DND-41 (cell line): Measurements from ENCODE around the gene ZMYND19.
A peak's percentile ranks its signal among the peaks of the same experiment; 100 is the strongest.

ENCODE experiments used
- ATAC-seq: fragments of 200-7000 bp; cut with Tn5 transposase; 3 replicates; pipeline ENCODE4 v1.9.1; 2021; ENCODE audit warnings: low read depth; ENCODE audit not compliant: insufficient read depth
- DNase-seq: peaks from one replicate; pipeline ENCODE4 v3.0.0-alpha.2; 2020
- H2AFZ ChIP-seq: 2 replicates; pipeline ENCODE4 v1.6.0; 2012; ENCODE audit warnings: low read depth, low read length
- H3K27ac ChIP-seq: 2 replicates; pipeline ENCODE4 v1.5.1; 2012; ENCODE audit warnings: low read length, inconsistent platforms
- H3K27me3 ChIP-seq: fragments of 200-600 bp; sonication (generic); 2 replicates; pipeline ENCODE4 v1.6.0; 2012; ENCODE audit warnings: low read length, mild to moderate bottlenecking, inconsistent platforms; ENCODE audit not compliant: insufficient read depth, poor library complexity
- H3K36me3 ChIP-seq: 2 replicates; pipeline ENCODE4 v1.5.1; 2012; ENCODE audit warnings: low read length, inconsistent platforms; ENCODE audit not compliant: insufficient read depth
- H3K4me1 ChIP-seq: 2 replicates; pipeline ENCODE4 v1.5.1; 2012; ENCODE audit warnings: mild to moderate bottlenecking, low read length; ENCODE audit not compliant: insufficient read depth
- H3K4me2 ChIP-seq: 2 replicates; pipeline ENCODE4 v1.6.0; 2012; ENCODE audit warnings: mild to moderate bottlenecking, moderate library complexity, low read length, inconsistent platforms; ENCODE audit not compliant: insufficient read depth
- H3K4me3 ChIP-seq, 2 experiments: fragments of 200-600 bp in 1 of 2; shearing (Covaris generic) in 1 of 2; 2 replicates each; pipeline ENCODE4 v1.5.1; 2012 to 2016; ENCODE audit warnings: inconsistent platforms in 2 of 2, low read length in 2 of 2, mild to moderate bottlenecking in 2 of 2, low read depth in 1 of 2, moderate library complexity in 1 of 2
- H3K79me2 ChIP-seq: 2 replicates; pipeline ENCODE4 v1.6.0; 2012; ENCODE audit warnings: low read length, inconsistent platforms; ENCODE audit not compliant: insufficient read depth
- H3K9ac ChIP-seq: 2 replicates; pipeline ENCODE4 v1.6.0; 2012; ENCODE audit warnings: low read depth, mild to moderate bottlenecking, inconsistent platforms, low read length, moderate library complexity
- H3K9me3 ChIP-seq: 2 replicates; pipeline ENCODE4 v1.5.1; 2012; ENCODE audit warnings: low read length, moderate library complexity, mild to moderate bottlenecking, inconsistent platforms; ENCODE audit not compliant: insufficient read depth, severe bottlenecking
- H4K20me1 ChIP-seq: 2 replicates; pipeline ENCODE4 v1.6.0; 2012; ENCODE audit warnings: low read length; ENCODE audit not compliant: insufficient read depth
- CTCF ChIP-seq: IDR thresholded peaks from 2 replicates; pipeline ENCODE4 v1.5.1; 2012; ENCODE audit warnings: borderline replicate concordance, low read length, moderate library complexity, mild to moderate bottlenecking; ENCODE audit not compliant: poor library complexity, severe bottlenecking; ENCODE audit errors: extremely low read depth
- EZH2 ChIP-seq: IDR thresholded peaks from 3 replicates; pipeline ENCODE4 v1.6.1; 2012; ENCODE audit warnings: borderline replicate concordance, low read depth, mild to moderate bottlenecking, moderate library complexity, low read length, inconsistent platforms; ENCODE audit not compliant: severe bottlenecking

The ZMYND19 gene

GRCh38 chr9:137580209-137580953 lies 9.9 kb downstream of the ZMYND19 start:
- peaks cover 43% of the 10 kb centered on the region for H4K20me1 ChIP-seq
- H3K4me1 ChIP-seq: peaks cover 33% of the 10 kb centered on the region
- peaks cover 55% of the 10 kb centered on the region for H3K36me3 ChIP-seq
- no peaks in the 10 kb centered on the region for H3K27me3 ChIP-seq
- H3K27ac ChIP-seq: no peak overlapping the region
- TF ChIP-seq CTCF (no peak), EZH2 (no peak)
- ATAC-seq (no peak), DNase-seq (no peak)
- H3K4me2 ChIP-seq: no peak overlapping the region
- no peak overlapping the region for H3K9ac ChIP-seq
- no peak overlapping the region for H2AFZ ChIP-seq
- no peak overlapping the region for H3K4me3 ChIP-seq
- H3K9me3 ChIP-seq: no peaks in the 10 kb centered on the region
- H3K79me2 ChIP-seq: peaks cover 41% of the 10 kb centered on the region

GRCh38 chr9:137579259-137579604 lies 11.1 kb downstream of the ZMYND19 start:
- H3K4me2 ChIP-seq: peak overlapping the region; percentile 93
- no peaks in the 10 kb centered on the region for H3K27me3 ChIP-seq
- TF ChIP-seq EZH2 (no peak), CTCF (no peak)
- H3K4me3 ChIP-seq: peak overlapping the region in 1 of 2 experiments; percentile 99; a peak in 2 of 4 replicates
- ATAC-seq (peak; percentile 3; the same call in 2 of the 3 replicates), DNase-seq (no peak)
- peak overlapping the region; percentile 99 for H3K9ac ChIP-seq
- H2AFZ ChIP-seq: peak overlapping the region; percentile 76
- peaks cover 33% of the 10 kb centered on the region for H3K4me1 ChIP-seq
- H3K79me2 ChIP-seq: peaks cover 45% of the 10 kb centered on the region
- peaks cover 60% of the 10 kb centered on the region for H3K36me3 ChIP-seq
- H3K27ac ChIP-seq: peak overlapping the region; percentile 66
- H4K20me1 ChIP-seq: peaks cover 49% of the 10 kb centered on the region
- H3K9me3 ChIP-seq: no peaks in the 10 kb centered on the region

GRCh38 chr9:137578518-137579258 lies 11.6 kb downstream of the ZMYND19 start, which contains the start of gene DPH7:
Gene DPH7, minus strand, starts transcription at chr9:137578925. Its CDS starts 148 bp downstream, at chr9:137578777.
- peaks cover 58% of the 10 kb centered on the region for H3K36me3 ChIP-seq
- ATAC-seq: peak; percentile 97
- peaks cover 46% of the 10 kb centered on the region for H3K79me2 ChIP-seq
- peak within 1 kb of the TSS; percentile 99 for H3K9ac ChIP-seq
- peaks cover 44% of the 10 kb centered on the region for H4K20me1 ChIP-seq
- H3K27ac ChIP-seq: peak within 1 kb of the TSS; percentile 88
- peak; percentile 90 for DNase-seq
- H3K4me2 ChIP-seq: peak within 1 kb of the TSS; percentile 93
- H3K9me3 ChIP-seq: no peaks in the 10 kb centered on the region
- H3K4me3 ChIP-seq: peak within 1 kb of the TSS; percentile 97 to 99
- peaks cover 33% of the 10 kb centered on the region for H3K4me1 ChIP-seq
- H2AFZ ChIP-seq: peak within 1 kb of the TSS; percentile 95
- H3K27me3 ChIP-seq: no peaks in the 10 kb centered on the region
- TF ChIP-seq CTCF: peak; percentile 86
- no peak for TF ChIP-seq EZH2
